ENCODE measurements around the gene TNNC1. TPM values are rescaled to one million over a fixed set of nuclear protein-coding genes. Genes with fewer than 3 reads are reported as not detected.

The TNNC1 gene
- polyA plus RNA-seq, 3 donors: not detected

DNA sequence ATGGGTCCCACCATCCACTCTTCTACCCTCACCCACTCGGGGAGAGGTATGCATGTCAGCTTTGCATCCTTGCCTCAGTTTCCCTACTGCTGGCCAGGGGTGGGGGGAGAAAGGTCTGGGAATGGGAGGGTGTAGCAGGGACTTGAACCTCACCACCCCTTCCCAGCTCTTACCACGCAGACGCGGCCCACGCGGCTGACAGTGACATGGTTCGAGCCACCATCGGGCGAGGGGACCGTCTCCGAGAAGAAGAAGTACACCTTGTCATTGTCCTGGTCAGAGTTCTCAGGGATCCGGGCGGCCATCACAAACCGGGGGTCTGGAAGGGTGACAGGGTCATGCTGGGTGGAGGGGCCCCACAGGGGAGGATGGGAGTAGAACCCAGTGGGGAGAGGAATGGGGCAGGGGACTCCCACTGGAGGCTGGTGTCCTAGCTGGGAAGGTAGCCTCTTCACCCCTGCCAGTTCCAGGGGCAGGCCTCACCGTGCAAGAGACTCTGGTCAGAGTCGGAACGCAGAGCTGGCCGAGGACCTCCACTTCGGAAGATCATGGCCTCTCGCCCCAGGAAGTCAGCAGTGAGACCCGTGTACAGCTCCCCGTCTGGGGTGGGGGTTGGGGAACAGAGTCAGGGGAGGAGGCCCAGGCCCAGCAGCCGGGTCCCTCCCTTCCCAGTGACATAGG is 12.6 kb downstream of the TNNC1 start:
- Mint-ChIP-seq H3K27me3 (ENCODE audit: low read depth in 3 of 3) (peaks cover 0 to 9% (median 6%) of the 10 kb centered on the region in 3 donors), H3K36me3 (no peaks in the 10 kb centered on the region), H3K9me3 (no peaks in the 10 kb centered on the region), H3K4me1 (peaks cover 14% of the 10 kb centered on the region), H3K27ac (no peak overlapping the region), H3K4me3 (no peak overlapping the region)
- no peak overlapping the region for H3K27ac ChIP-seq (ENCODE audit: low read depth in 1 of 2, low read length in 2 of 2)
- H3K9ac ChIP-seq (ENCODE audit: insufficient read depth, low read length, poor library complexity, severe bottlenecking): no peak overlapping the region
- intact Hi-C loops (cut with micrococcal nuclease): no loop called here
- H3K79me2 ChIP-seq (ENCODE audit: insufficient read depth, low read length): no peaks in the 10 kb centered on the region
- DNase-seq: no peak
- H3K4me2 ChIP-seq (replicated peaks; ENCODE audit: extremely low read depth, low read length, poor library complexity, severe bottlenecking): no peak overlapping the region
- TF ChIP-seq, protein P1, sequence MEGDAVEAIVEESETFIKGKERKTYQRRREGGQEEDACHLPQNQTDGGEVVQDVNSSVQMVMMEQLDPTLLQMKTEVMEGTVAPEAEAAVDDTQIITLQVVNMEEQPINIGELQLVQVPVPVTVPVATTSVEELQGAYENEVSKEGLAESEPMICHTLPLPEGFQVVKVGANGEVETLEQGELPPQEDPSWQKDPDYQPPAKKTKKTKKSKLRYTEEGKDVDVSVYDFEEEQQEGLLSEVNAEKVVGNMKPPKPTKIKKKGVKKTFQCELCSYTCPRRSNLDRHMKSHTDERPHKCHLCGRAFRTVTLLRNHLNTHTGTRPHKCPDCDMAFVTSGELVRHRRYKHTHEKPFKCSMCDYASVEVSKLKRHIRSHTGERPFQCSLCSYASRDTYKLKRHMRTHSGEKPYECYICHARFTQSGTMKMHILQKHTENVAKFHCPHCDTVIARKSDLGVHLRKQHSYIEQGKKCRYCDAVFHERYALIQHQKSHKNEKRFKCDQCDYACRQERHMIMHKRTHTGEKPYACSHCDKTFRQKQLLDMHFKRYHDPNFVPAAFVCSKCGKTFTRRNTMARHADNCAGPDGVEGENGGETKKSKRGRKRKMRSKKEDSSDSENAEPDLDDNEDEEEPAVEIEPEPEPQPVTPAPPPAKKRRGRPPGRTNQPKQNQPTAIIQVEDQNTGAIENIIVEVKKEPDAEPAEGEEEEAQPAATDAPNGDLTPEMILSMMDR (IDR thresholded peaks at IDR 0.05): no peak
- no peaks in the 10 kb centered on the region for H3K36me3 ChIP-seq (replicated peaks in 1 of 2; ENCODE audit: control insufficient read depth in 1 of 2, insufficient read depth in 2 of 2, low read length in 2 of 2)
- WGBS (ENCODE audit: insufficient coverage): 96% methylated on average over 15 of the region's 23 CpGs
- H4K20me1 ChIP-seq (ENCODE audit: insufficient read depth, low read length): no peaks in the 10 kb centered on the region
- peaks cover 19 to 25% of the 10 kb centered on the region in 2 donors for H3K4me1 ChIP-seq (ENCODE audit: control insufficient read depth in 1 of 2, insufficient read depth in 2 of 2, low read length in 2 of 2)
- no peaks in the 10 kb centered on the region for H3K27me3 ChIP-seq (ENCODE audit: control insufficient read depth in 2 of 2, insufficient read depth in 2 of 2, low read length in 2 of 2)
- H2AFZ ChIP-seq (ENCODE audit: insufficient read depth, low read depth, low read length, poor library complexity, severe bottlenecking): no peak overlapping the region
- no peaks in the 10 kb centered on the region for H3K9me3 ChIP-seq (replicated peaks in 1 of 2; ENCODE audit: control insufficient read depth in 1 of 2, insufficient read depth in 1 of 2, low read length in 2 of 2)
- no peak overlapping the region for H3K4me3 ChIP-seq (replicated peaks in 1 of 3; ENCODE audit: low read depth in 2 of 3, low read length in 3 of 3)

DNA sequence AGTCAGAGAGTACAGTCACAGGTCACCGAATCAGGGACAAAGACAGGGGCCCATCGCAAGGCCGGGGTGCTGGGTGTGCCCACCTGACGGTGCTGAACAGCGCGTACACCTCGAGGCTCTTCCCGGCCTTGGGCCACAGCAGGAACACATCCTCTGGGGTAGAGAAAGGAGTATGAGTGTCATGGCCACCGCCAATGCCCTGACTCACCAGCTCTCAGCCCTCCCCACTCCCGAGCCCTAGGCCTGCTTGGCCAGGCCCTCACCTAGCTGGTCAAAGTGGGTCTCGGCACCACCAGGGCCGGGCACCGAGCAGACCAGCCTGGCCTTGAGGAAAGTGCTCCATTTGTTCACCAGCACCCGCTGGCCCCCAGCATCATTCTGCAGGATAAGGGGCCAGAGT is 13.2 kb downstream of the TNNC1 start:
- H3K4me3 ChIP-seq (replicated peaks in 1 of 3; ENCODE audit: low read depth in 2 of 3, low read length in 3 of 3): no peak overlapping the region
- no peaks in the 10 kb centered on the region for H4K20me1 ChIP-seq (ENCODE audit: insufficient read depth, low read length)
- peaks cover 16% of the 10 kb centered on the region for H3K4me1 Mint-ChIP-seq
- 96% methylated on average over 12 of the region's 14 CpGs for WGBS (ENCODE audit: insufficient coverage)
- H3K9me3 ChIP-seq (replicated peaks in 1 of 2; ENCODE audit: control insufficient read depth in 1 of 2, insufficient read depth in 1 of 2, low read length in 2 of 2): no peaks in the 10 kb centered on the region
- peaks cover 0 to 9% (median 6%) of the 10 kb centered on the region in 3 donors for H3K27me3 Mint-ChIP-seq (ENCODE audit: low read depth in 3 of 3)
- H3K4me2 ChIP-seq (replicated peaks; ENCODE audit: extremely low read depth, low read length, poor library complexity, severe bottlenecking): no peak overlapping the region
- H3K36me3 ChIP-seq (replicated peaks in 1 of 2; ENCODE audit: control insufficient read depth in 1 of 2, insufficient read depth in 2 of 2, low read length in 2 of 2): no peaks in the 10 kb centered on the region
- no peak overlapping the region for H2AFZ ChIP-seq (ENCODE audit: insufficient read depth, low read depth, low read length, poor library complexity, severe bottlenecking)
- intact Hi-C loops (cut with micrococcal nuclease): no loop called here
- peaks cover 21 to 30% of the 10 kb centered on the region in 2 donors for H3K4me1 ChIP-seq (ENCODE audit: control insufficient read depth in 1 of 2, insufficient read depth in 2 of 2, low read length in 2 of 2)
- no peaks in the 10 kb centered on the region for H3K27me3 ChIP-seq (ENCODE audit: control insufficient read depth in 2 of 2, insufficient read depth in 2 of 2, low read length in 2 of 2)
- no peaks in the 10 kb centered on the region for H3K9me3 Mint-ChIP-seq
- H3K27ac ChIP-seq (ENCODE audit: low read depth in 1 of 2, low read length in 2 of 2): no peak overlapping the region
- TF ChIP-seq, protein P1 (IDR thresholded peaks at IDR 0.05): no peak
- H3K36me3 Mint-ChIP-seq: no peaks in the 10 kb centered on the region
- no peak overlapping the region for H3K27ac Mint-ChIP-seq
- DNase-seq: no peak
- no peak overlapping the region for H3K4me3 Mint-ChIP-seq
- H3K79me2 ChIP-seq (ENCODE audit: insufficient read depth, low read length): no peaks in the 10 kb centered on the region
- H3K9ac ChIP-seq (ENCODE audit: insufficient read depth, low read length, poor library complexity, severe bottlenecking): no peak overlapping the region
